Neural cell (in vitro differentiated cells): ENCODE measurements around the gene TACC3. TPM values are rescaled to one million over a fixed set of nuclear protein-coding genes. Genes with fewer than 3 reads are reported as not detected.

Experiments
- H2AFZ ChIP-seq: fragments of 200-600, 300-800 bp; sonication (generic), shearing (Covaris generic); 2 replicates; pipeline ENCODE4 v1.6.0; 2014; ENCODE audit warnings: low read depth, mild to moderate bottlenecking, antibody characterized with exemption, low read length, moderate library complexity
- H3F3A ChIP-seq: fragments of 200-600 bp; shearing (Covaris generic); 2 replicates; pipeline ENCODE4 v1.6.1; 2016; ENCODE audit warnings: mild to moderate bottlenecking, moderate library complexity, mixed read lengths, antibody characterized with exemption, low read length; ENCODE audit not compliant: insufficient read depth, poor library complexity, severe bottlenecking
- H3K27ac ChIP-seq: fragments of 200-600, 300-800 bp; sonication (generic), shearing (Covaris generic); 2 replicates; pipeline ENCODE4 v1.5.1; 2014; ENCODE audit warnings: mild to moderate bottlenecking, low read length, moderate library complexity
- H3K27me3 ChIP-seq: fragments of 300-800, 200-600 bp; sonication (generic), shearing (Covaris generic); 2 replicates; pipeline ENCODE4 v1.6.0; 2014; ENCODE audit warnings: mild to moderate bottlenecking, low read depth, low read length, moderate library complexity; ENCODE audit not compliant: insufficient read depth
- H3K36me3 ChIP-seq: fragments of 300-800, 200-600 bp; sonication (generic), shearing (Covaris generic); 2 replicates; pipeline ENCODE4 v1.5.1; 2014; ENCODE audit warnings: mild to moderate bottlenecking, antibody characterized with exemption, low read length, moderate library complexity; ENCODE audit not compliant: insufficient read depth
- H3K4me2 ChIP-seq: fragments of 300-800, 200-600 bp; sonication (generic), shearing (Covaris generic); 2 replicates; pipeline ENCODE4 v1.6.0; 2014; ENCODE audit warnings: mild to moderate bottlenecking, low read length
- H3K4me3 ChIP-seq: fragments of 300-800, 200-600 bp; sonication (generic), shearing (Covaris generic); 2 replicates; pipeline ENCODE4 v1.5.1; 2014; ENCODE audit warnings: mild to moderate bottlenecking, low read length, moderate library complexity
- H3K79me2 ChIP-seq: fragments of 200-600 bp; shearing (Covaris generic); replicated peaks from 2 replicates; pipeline ENCODE4 v1.6.0; 2014; ENCODE audit warnings: mild to moderate bottlenecking, low read length, moderate library complexity; ENCODE audit not compliant: insufficient read depth
- H3K9ac ChIP-seq: fragments of 300-800, 200-600 bp; sonication (generic), shearing (Covaris generic); 2 replicates; pipeline ENCODE4 v1.6.1; 2016; ENCODE audit warnings: mild to moderate bottlenecking, low read length, mixed read lengths
- H3K9me2 ChIP-seq: fragments of 200-600 bp; shearing (Covaris generic); 2 replicates; pipeline ENCODE4 v1.6.1; 2016; ENCODE audit warnings: mild to moderate bottlenecking, low read length, mixed read lengths; ENCODE audit not compliant: insufficient read depth
- H3K9me3 ChIP-seq: fragments of 200-600, 300-800 bp; sonication (generic), shearing (Covaris generic); 2 replicates; pipeline ENCODE4 v1.6.1; 2016; ENCODE audit warnings: mild to moderate bottlenecking, mixed run types, low read length, moderate library complexity, mixed read lengths
- H4K20me1 ChIP-seq: fragments of 200-600 bp; shearing (Covaris generic); 2 replicates; pipeline ENCODE4 v1.6.1; 2016; ENCODE audit warnings: mild to moderate bottlenecking, mixed run types; ENCODE audit not compliant: insufficient read depth
- CTCF ChIP-seq: fragments of 450-650 bp; IDR thresholded peaks from 2 replicates; pipeline ENCODE4 v1.5.1; 2014; ENCODE audit warnings: antibody characterized with exemption, mild to moderate bottlenecking, moderate library complexity; ENCODE audit not compliant: poor library complexity, severe bottlenecking
- EP300 ChIP-seq: fragments of 450-650 bp; conservative IDR thresholded peaks from 2 replicates; pipeline ENCODE4 v1.6.1; 2014; ENCODE audit warnings: antibody characterized with exemption, mild to moderate bottlenecking, moderate library complexity; ENCODE audit not compliant: poor library complexity, severe bottlenecking
- EZH2 ChIP-seq: fragments of 200-600, 300-800 bp; shearing (Covaris generic), sonication (generic); IDR thresholded peaks from 2 replicates; pipeline ENCODE4 v1.6.1; 2014; ENCODE audit warnings: antibody characterized with exemption, low read length, borderline replicate concordance, mild to moderate bottlenecking; ENCODE audit not compliant: insufficient read depth, poor library complexity, severe bottlenecking
- POLR2AphosphoS5 ChIP-seq: IDR thresholded peaks from 2 replicates; pipeline ENCODE4 v1.6.1; 2012
- RAD21 ChIP-seq: fragments of 450-650 bp; conservative IDR thresholded peaks from 2 replicates; pipeline ENCODE4 v1.6.1; 2014; ENCODE audit warnings: antibody characterized with exemption, mild to moderate bottlenecking, moderate library complexity
- REST ChIP-seq: IDR thresholded peaks from 2 replicates; pipeline ENCODE4 v1.6.1; 2012; ENCODE audit warnings: borderline replicate concordance
- SMC3 ChIP-seq: fragments of 450-650 bp; conservative IDR thresholded peaks from 2 replicates; pipeline ENCODE4 v1.6.1; 2014; ENCODE audit warnings: antibody characterized with exemption, mild to moderate bottlenecking, moderate library complexity; ENCODE audit not compliant: poor library complexity
- TAF1 ChIP-seq: IDR thresholded peaks from 2 replicates; pipeline ENCODE4 v1.6.1; 2012; ENCODE audit warnings: low read depth
- polyA plus RNA-seq: library from polyadenylated mRNA; depleted of rRNA; stranded (reverse); fragments of >200 nt; gene quantifications from 2 replicates; pipeline ENCODE4 v1.2.3, GENCODE V29; 2014

The TACC3 gene
- polyA plus RNA-seq, 1 donor from 2014 or later: 2.6 TPM

- no peaks in the 10 kb centered on the region for H3K9me3 ChIP-seq
- H3K4me2 ChIP-seq: no peak overlapping the region
- no peaks in the 10 kb centered on the region for H3K9me2 ChIP-seq
- H2AFZ ChIP-seq: no peak overlapping the region
- no peaks in the 10 kb centered on the region for H3F3A ChIP-seq
- no peak overlapping the region for H3K4me3 ChIP-seq
- H3K79me2 ChIP-seq: no peaks in the 10 kb centered on the region
- peaks cover 13% of the 10 kb centered on the region for H3K27me3 ChIP-seq
- no peaks in the 10 kb centered on the region for H3K36me3 ChIP-seq
- H3K27ac ChIP-seq: no peak overlapping the region
- TF ChIP-seq POLR2AphosphoS5: no peak
- TF ChIP-seq CTCF: no peak
- TF ChIP-seq TAF1: no peak
- no peaks in the 10 kb centered on the region for H4K20me1 ChIP-seq
- no peak overlapping the region for H3K9ac ChIP-seq
Observed at GRCh38 chr4:1788254-1788973, 67.1 kb downstream of the TACC3 start.

- no peak overlapping the region for H3K4me3 ChIP-seq
- H3K9ac ChIP-seq: no peak overlapping the region
- H3K4me2 ChIP-seq: no peak overlapping the region
- H4K20me1 ChIP-seq: no peaks in the 10 kb centered on the region
- no peaks in the 10 kb centered on the region for H3F3A ChIP-seq
- no peaks in the 10 kb centered on the region for H3K9me2 ChIP-seq
- H2AFZ ChIP-seq: no peak overlapping the region
- no peaks in the 10 kb centered on the region for H3K9me3 ChIP-seq
- H3K27ac ChIP-seq: no peak overlapping the region
- no peaks in the 10 kb centered on the region for H3K36me3 ChIP-seq
- H3K79me2 ChIP-seq: no peaks in the 10 kb centered on the region
- peaks cover 21% of the 10 kb centered on the region for H3K27me3 ChIP-seq
- TF ChIP-seq CTCF (no peak), POLR2AphosphoS5 (no peak), EZH2 (no peak), TAF1 (no peak), EP300 (no peak), SMC3 (no peak), RAD21 (no peak), REST (no peak)
Observed at GRCh38 chr4:1789552-1789951, 68.2 kb downstream of the TACC3 start.
